Panc1 (cell line): ENCODE measurements around the gene RAPGEF1. TPM values are rescaled to one million over a fixed set of nuclear protein-coding genes. Genes with fewer than 3 reads are reported as not detected.

Experiments used
- ATAC-seq: fragments of 200-7000 bp; cut with Tn5 transposase; 2 replicates; pipeline ENCODE4 v1.9.1; 2020; ENCODE audit warnings: mild to moderate bottlenecking, moderate library complexity
- BruUV-seq: library from RNA; stranded (reverse); fragments of 400-500 nt; replicated peaks from 2 replicates; lab custom pipeline; 2021; lab: Mats Ljungman, UMichigan
- CTCF ChIA-PET: fragments of 300-600 bp; sonication (Branson Sonifier 250); formaldehyde crosslinking; loops from one replicate; lab custom pipeline; 2022; ENCODE audit warnings: antibody characterized with exemption; lab: Charles Lee
- POLR2A ChIA-PET: fragments of 300-600 bp; sonication (Branson Sonifier 250); formaldehyde crosslinking; loops from one replicate; lab custom pipeline; 2022; ENCODE audit warnings: antibody characterized with exemption; lab: Charles Lee
- DNase-seq: peaks from one replicate; pipeline ENCODE4 v3.0.0-alpha.2; 2010; ENCODE audit warnings: low read depth, low spot score
- H3K27ac ChIP-seq: 2 replicates; pipeline ENCODE4 v1.5.1; 2011; ENCODE audit warnings: mild to moderate bottlenecking, low read length, inconsistent platforms
- H3K27me3 ChIP-seq: fragments of 200-500 bp; sonication (Bioruptor generic); 2 replicates; pipeline ENCODE4 v1.6.0; 2014; ENCODE audit warnings: low read length, inconsistent platforms; ENCODE audit not compliant: control insufficient read depth, insufficient read depth
- H3K36me3 ChIP-seq: fragments of 200-500 bp; sonication (Bioruptor generic); 2 replicates; pipeline ENCODE4 v1.5.1; 2014; ENCODE audit warnings: inconsistent platforms, mild to moderate bottlenecking, low read length, moderate library complexity; ENCODE audit not compliant: control insufficient read depth, insufficient read depth
- H3K4me1 ChIP-seq: 2 replicates; pipeline ENCODE4 v1.5.1; 2011; ENCODE audit warnings: inconsistent platforms, mild to moderate bottlenecking, low read length, moderate library complexity; ENCODE audit not compliant: control insufficient read depth, insufficient read depth
- H3K4me3 ChIP-seq, 2 experiments: 2 replicates each; pipeline ENCODE4 v1.5.1; 2011 to 2012; ENCODE audit warnings: low read depth in 2 of 2, low read length in 2 of 2, mild to moderate bottlenecking in 2 of 2, inconsistent platforms in 1 of 2, moderate library complexity in 1 of 2
- H3K9me3 ChIP-seq: fragments of 200-500 bp; sonication (Bioruptor generic); 2 replicates; pipeline ENCODE4 v1.5.1; 2014; ENCODE audit warnings: low read depth, mild to moderate bottlenecking, inconsistent platforms, low read length, moderate library complexity; ENCODE audit not compliant: control insufficient read depth, insufficient read depth
- CTCF ChIP-seq: fragments of 450-650 bp; IDR thresholded peaks from 2 replicates; pipeline ENCODE4 v1.5.1; 2017; ENCODE audit warnings: mild to moderate bottlenecking
- POLR2AphosphoS5 ChIP-seq: IDR thresholded peaks from 2 replicates; pipeline ENCODE4 v1.6.1; 2012; ENCODE audit warnings: mild to moderate bottlenecking, low read depth, low read length, moderate library complexity
- REST ChIP-seq, 2 experiments: IDR thresholded peaks; 2 replicates each; pipeline ENCODE4 v1.6.1; 2011 to 2012; ENCODE audit warnings: low read depth in 2 of 2, control low read depth in 1 of 2, low read length in 1 of 2, mild to moderate bottlenecking in 1 of 2, moderate library complexity in 1 of 2; ENCODE audit not compliant: insufficient read depth in 1 of 2
- SIN3A ChIP-seq: IDR thresholded peaks from 2 replicates; pipeline ENCODE4 v1.6.1; 2012; ENCODE audit warnings: low read depth, mild to moderate bottlenecking, low read length, moderate library complexity, borderline replicate concordance; ENCODE audit not compliant: insufficient read depth
- TCF7L2 ChIP-seq: IDR thresholded peaks from 2 replicates; pipeline ENCODE4 v1.6.1; 2011; ENCODE audit warnings: mild to moderate bottlenecking, low read depth, low read length, inconsistent platforms
- in situ Hi-C: cut with HindIII; loops from 2 replicates; pipeline ENCODE4 v1.10.0; 2016; ENCODE audit warnings: low sequenced_read_pairs, low pct_unique_long_range_greater_than_20kb
- intact Hi-C: fragments of 100-400 bp; cut with micrococcal nuclease; formaldehyde crosslinking; loops from one replicate; pipeline ENCODE4 v1.10.0; 2022; ENCODE audit not compliant: unreplicated experiment
- total RNA-seq: library from RNA; stranded (reverse); gene quantifications from one replicate; pipeline ENCODE4 v1.2.1, GENCODE V29; 2021; ENCODE audit not compliant: unreplicated experiment

RAPGEF1 gene
- total RNA-seq, 1 experiment from 2014 or later = 86.8 TPM

DNA sequence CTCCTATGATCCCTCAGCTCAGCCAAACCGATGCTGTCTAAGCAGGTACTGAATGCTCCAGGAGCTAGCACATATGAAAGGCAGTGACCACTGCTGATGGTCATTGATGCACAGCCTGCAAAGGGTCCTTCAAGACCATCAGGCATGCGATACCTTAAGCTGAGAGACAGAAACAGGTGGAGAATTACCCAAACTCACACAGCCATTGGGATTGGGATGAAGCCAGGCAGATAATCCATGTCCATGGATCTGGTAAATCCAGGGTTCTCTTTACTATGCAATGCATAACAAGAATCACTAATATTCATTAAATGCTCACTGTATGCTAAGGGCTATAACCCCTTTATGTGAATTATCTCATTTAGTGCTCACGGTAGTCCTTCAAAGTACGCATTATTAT, 36.2 kb downstream of the RAPGEF1 start:
- ChIA-PET CTCF (interaction anchor here (0.5 kb wide), 1 partner anchor 349 kb away, joined by 6 read pairs; no protein-coding TSS in a partner anchor), POLR2A (no interaction called here)

DNA sequence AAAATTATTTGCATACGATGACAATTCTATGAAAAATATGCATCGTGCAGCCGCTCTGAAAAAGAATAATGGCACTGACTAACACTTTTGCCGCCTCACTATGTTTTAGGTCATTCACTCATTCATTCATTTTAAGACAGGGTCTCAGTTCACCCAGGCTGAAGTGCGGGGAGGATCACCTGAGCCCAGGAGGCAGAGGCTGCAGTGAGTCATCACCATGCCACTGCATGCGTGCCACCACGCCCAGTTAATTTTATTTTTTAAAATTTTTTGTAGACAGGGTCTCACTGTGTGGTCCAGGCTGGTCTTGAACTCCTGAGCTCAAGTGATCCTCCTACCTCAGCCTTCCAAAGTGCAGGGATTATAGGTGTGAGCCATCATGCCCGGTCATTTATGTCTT, 37.0 kb downstream of the RAPGEF1 start:
- in situ Hi-C loops = no loop called here
- POLR2A ChIA-PET = no interaction called here
- CTCF ChIA-PET = no interaction called here

More for the DNA sequence above, 36.2 kb downstream of the RAPGEF1 start:
- H3K4me3 ChIP-seq = no peak overlapping the region
- H3K27me3 ChIP-seq = no peaks in the 10 kb centered on the region
- H3K9me3 ChIP-seq = no peaks in the 10 kb centered on the region
- H3K4me1 ChIP-seq = peaks cover 35% of the 10 kb centered on the region
- in situ Hi-C loops (no loop called here), intact Hi-C loops (no loop called here)
- DNase-seq (no peak), ATAC-seq (no peak)
- no TSS peak for BruUV-seq
- H3K27ac ChIP-seq = no peak overlapping the region
- no peak for TF ChIP-seq TCF7L2
- no peak for TF ChIP-seq REST (IDR thresholded peaks at IDR 0.05; ENCODE audit: insufficient read depth in 1 of 2, low read depth in 2 of 2, low read length in 1 of 2)
- TF ChIP-seq POLR2AphosphoS5 = no peak
- TF ChIP-seq CTCF = no peak
- no peak for TF ChIP-seq SIN3A
- H3K36me3 ChIP-seq = no peaks in the 10 kb centered on the region

More for the DNA sequence above, 37.0 kb downstream of the RAPGEF1 start:
- Histone ChIP-seq H3K9me3 (no peaks in the 10 kb centered on the region), H3K27me3 (no peaks in the 10 kb centered on the region), H3K4me1 (peaks cover 31% of the 10 kb centered on the region), H3K36me3 (no peaks in the 10 kb centered on the region), H3K27ac (no peak overlapping the region), H3K4me3 (no peak overlapping the region)
- DNase-seq = no peak
- intact Hi-C loops = no loop called here
- no peak for ATAC-seq
- TF ChIP-seq CTCF (no peak), POLR2AphosphoS5 (no peak), TCF7L2 (no peak), REST (IDR thresholded peaks at IDR 0.05; ENCODE audit: insufficient read depth in 1 of 2, low read depth in 2 of 2, low read length in 1 of 2) (no peak), SIN3A (no peak)
- no TSS peak for BruUV-seq
